Stimulated activated CD8-positive, alpha-beta memory T cell treated with anti-CD3 and anti-CD28 coated beads, Interleukin-2, amount 100 ng/mL, for 1 hour (primary cell): Measurements from ENCODE around the gene TNP2.

Experiments
- DNase-seq, 2 donors: peaks; one replicate each; pipeline ENCODE4 v3.0.0-alpha.2; 2020; ENCODE audit warnings: low read depth in 2 of 2

TNP2 gene

GRCh38 chr16:11256661-11257130 is 12.4 kb downstream of the TNP2 start:
- DNase-seq: no peak

DNA sequence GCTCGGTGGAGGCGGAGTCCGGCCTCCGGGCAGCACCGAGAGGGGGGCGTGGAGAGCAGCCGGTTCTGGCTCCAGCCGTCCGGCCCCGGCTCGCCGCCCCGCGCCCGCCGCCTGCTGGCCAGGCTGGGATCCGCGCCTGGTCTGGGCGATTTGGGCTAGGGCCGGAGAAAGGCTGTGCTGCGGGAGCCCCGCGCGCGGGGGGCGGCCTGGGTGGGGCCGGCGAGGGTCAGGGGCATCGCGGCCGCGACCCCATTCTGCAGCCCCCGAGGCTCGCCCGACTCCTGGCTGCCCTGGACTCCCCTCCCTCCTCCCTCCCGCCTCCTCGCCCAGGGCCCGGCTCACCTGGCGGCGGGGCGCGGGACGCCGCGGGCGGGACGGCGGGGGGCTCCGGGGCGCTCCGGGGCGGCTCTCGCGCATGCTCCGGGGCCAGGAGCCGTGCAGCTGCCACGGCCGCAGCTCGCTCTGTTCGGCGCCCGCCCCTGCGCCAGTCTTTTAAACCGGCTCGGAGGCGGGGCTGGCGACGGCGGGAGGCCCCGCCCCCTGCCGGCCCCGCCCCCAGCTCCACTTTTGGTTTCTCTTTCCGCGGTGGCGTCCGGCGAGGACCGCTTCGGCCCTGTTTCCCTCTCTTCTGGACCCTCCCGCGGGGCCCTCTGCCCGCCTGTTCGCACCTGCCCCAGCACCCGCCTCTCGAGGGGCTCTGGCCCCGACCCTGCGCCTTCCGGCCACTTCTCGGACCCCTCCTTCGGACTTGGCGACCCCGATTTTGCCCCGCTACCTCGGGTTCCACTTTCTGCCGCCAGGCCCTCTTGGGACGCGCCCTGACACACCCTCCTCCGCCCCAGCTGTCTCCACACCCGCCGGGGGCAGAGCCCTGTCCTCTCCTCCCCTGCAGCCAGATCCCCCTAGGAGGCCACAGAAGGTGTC is 13.1 kb downstream of the TNP2 start, which contains the start of gene SOCS1:
TSS of gene SOCS1 (minus strand) at position 468 of the 924 bp plus-strand sequence. CDS start 726 bp downstream, outside the sequence.
- DNase-seq: peak; percentile 79 to 84

DNA sequence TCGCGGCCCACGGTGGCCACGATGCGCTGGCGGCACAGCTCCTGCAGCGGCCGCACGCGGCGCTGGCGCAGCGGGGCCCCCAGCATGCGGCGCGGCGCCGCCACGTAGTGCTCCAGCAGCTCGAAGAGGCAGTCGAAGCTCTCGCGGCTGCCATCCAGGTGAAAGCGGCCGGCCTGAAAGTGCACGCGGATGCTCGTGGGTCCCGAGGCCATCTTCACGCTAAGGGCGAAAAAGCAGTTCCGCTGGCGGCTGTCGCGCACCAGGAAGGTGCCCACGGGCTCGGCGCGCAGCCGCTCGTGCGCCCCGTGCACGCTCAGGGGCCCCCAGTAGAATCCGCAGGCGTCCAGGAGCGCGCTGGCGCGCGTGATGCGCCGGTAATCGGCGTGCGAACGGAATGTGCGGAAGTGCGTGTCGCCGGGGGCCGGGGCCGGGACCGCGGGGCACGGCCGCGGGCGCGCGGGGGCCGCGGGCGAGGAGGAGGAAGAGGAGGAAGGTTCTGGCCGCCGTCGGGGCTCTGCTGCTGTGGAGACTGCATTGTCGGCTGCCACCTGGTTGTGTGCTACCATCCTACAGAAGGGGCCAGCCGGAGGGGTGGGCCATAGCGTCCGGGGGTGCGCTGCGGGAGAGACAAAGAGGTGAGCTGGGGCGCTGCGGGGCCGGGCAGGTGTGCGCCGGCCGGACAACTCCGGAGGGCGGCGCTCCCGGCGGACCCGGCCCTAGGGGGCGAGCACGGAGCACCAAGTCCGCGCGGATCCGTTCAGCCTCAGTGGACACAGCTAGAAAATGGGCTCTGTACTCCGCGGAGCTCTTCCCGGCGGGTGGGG is 14.0 kb downstream of the TNP2 start:
- peak; percentile 40 to 43 for DNase-seq

DNA sequence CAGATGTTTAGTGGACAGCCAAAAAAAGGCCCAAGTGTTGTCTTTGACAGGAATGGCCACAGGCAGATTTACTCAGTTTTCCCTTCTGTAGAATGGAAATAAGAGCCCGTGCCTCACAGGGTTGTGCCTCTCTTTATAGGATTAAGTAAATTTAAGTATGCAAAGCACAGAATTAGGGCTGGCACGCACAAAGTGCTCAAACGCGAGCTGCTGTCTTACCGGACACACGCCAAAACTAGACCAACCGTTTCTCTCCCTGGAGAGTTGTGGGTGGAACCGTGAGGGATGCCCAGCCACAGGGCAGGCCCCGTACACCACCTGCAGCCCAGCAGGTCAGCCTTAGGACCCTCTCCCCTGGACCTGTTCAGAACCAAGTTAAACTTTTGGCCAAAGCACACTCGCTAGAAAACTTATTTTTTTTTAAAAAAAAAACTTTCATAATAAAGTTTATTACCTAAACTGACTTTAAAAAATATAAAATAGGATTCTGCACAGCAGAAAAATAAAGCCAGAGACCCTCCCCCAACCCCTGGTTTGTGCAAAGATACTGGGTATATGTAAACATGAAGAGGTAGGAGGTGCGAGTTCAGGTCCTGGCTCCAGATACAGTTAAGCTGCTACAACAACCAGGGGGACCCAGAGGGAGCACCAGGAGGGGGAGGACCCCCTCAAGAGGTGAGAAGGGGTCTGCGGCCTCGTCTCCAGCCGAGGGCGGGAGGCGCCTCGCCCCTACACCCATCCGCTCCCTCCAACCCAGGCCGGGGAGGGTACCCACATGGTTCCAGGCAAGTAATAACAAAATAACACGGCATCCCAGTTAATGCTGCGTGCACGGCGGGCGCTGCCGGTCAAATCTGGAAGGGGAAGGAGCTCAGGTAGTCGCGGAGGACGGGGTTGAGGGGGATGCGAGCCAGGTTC is 14.9 kb downstream of the TNP2 start:
- DNase-seq: no peak

- no peak for DNase-seq
These were observed 15.8 kb downstream of the TNP2 start for GRCh38 chr16:11253009-11253994.

DNA sequence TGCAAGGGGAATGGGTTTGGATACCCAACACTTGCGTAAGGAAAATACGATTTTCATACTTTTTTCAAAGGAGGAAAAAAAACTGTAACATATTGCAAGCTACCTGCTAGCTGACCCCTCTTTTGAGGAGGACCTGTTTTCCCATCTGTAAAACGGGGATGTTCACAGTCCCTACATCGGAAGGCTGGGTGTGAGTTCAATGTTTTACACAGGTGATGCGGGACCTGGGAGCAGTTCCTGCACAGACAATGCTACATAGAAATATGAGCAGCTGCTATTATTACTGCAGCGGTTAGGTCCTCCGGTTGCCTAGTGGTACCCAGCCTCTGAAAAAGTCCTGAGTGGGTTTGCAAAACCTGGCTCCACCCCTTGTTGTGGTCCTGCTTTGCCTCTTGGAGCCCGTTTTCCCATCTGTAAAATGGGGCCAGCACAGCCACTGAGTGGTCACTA is 16.6 kb downstream of the TNP2 start:
- no peak for DNase-seq

GRCh38 chr16:11251525-11252481 is 17.3 kb downstream of the TNP2 start:
- peak; percentile 46 to 62 for DNase-seq

GRCh38 chr16:11250786-11251524 is 18.2 kb downstream of the TNP2 start:
- DNase-seq: no peak

DNA sequence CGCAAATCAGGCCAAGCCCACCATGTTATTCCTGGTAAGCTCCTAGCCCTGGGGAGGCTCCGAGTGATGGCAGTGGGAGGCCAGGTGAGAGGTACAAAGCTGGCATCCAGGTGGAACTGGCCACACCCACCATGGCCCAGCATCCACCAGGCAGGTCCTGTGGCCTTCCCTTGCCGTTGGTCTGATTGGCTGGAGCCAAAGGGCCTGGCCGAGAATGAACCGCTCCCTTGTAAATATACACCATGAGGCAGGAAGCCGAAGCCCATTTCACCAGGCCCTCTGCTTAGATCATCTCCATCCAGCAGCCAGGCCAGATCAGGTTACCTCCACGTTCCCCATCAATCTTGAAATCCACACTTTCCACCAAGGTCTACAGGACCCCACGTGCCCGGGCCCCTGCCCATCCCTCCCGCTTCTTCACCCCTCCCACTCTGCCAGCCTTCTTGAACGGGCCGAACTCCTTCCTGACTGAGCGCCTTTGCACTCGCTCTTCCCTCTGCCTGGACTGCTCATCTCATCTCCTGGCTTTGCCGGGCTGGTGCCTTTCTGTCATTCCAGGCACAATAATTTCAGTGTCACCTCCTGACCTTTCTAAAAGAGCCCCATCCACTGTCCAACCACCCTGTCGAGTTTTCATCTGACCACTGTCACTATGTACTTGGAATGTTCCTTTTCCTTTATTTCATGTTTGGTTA is 18.9 kb downstream of the TNP2 start:
- DNase-seq: no peak

- DNase-seq: no peak
These were observed 19.7 kb downstream of the TNP2 start for GRCh38 chr16:11249233-11250061.

DNA sequence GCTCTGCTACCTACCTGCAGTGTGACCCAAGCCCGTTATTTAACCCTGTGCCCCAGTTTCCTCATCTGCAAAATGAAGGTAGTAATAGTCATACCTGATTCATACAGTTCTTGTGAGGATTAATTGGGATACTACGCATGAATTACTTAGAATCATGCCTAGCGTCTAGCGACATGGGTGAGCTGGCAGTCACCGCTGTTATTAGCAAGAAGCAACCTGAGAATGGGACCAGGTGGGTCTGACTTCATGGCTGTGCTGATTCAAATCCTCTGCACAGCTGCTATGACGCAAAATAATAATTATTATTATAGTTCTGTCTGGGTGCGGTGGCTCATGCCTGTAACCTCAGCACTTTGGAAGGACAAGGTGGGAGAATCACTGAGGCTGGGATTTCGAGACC is 21.0 kb downstream of the TNP2 start:
- DNase-seq: no peak

DNA sequence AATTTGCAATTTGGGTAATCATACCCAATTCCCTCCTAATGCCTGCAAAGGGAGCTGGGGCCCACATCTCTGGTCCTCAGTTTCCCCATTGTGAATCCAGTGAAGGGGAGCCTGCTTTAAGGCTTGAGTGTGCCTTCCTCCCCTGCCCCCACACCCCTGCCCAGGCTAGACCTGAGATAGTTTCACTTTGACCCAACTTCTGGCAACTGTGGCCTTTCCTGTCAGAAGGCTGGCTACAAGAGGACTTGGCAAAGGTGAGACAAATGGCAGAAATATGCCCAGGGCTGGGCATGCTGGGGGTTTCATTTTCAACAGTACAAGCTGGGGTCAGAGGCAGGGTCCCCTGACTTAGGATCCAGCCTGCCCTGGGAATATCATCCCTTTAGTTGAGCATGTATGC is 23.1 kb downstream of the TNP2 start:
- DNase-seq: no peak

GRCh38 chr16:11245222-11245737 is 23.8 kb downstream of the TNP2 start:
- no peak for DNase-seq

DNA sequence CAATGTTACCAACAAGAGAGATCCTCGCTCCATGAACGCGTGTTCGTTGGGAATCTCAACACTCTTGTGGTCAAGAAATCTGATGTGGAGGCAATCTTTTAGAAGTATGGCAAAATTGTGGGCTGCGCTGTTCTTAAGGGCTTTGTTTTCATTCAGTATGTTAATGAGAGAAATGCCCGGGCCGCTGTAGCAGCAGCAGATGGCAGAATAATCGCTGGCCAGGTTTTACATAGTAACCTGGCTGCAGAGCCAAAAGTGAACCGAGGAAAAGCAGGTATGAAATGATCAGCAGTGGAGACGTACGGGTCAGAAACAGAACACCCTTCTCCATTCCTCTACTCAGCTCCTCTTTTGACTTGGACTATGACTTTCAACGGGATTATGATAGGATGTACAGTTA is 26.5 kb downstream of the TNP2 start:
- no peak for DNase-seq

- no peak for DNase-seq
These were observed 27.5 kb downstream of the TNP2 start for GRCh38 chr16:11241480-11242204.
